ENCODE results near the gene CTNNA3.

GRCh38 chr10:66852811-66853210 lies 843.2 kb downstream of the CTNNA3 start:
- TF ChIP-seq CTCF (IDR thresholded peaks at IDR 0.05 in 8 of 11, conservative IDR thresholded peaks at IDR 0.05 in 3 of 11), result no peak
- no peak for TF ChIP-seq POLR2A (IDR thresholded peaks at IDR 0.05)
- TF ChIP-seq POLR2AphosphoS5 (IDR thresholded peaks at IDR 0.05), result no peak

All from spleen (tissue), 7 donors.